Neural cell (in vitro differentiated cells): ENCODE data around the gene TPST1. TPM values are rescaled to one million over a fixed set of nuclear protein-coding genes. Genes with fewer than 3 reads are reported as not detected.

ENCODE experiments used
- H2AFZ ChIP-seq: fragments of 200-600, 300-800 bp; sonication (generic), shearing (Covaris generic); 2 replicates; pipeline ENCODE4 v1.6.0; 2014; ENCODE audit warnings: low read depth, mild to moderate bottlenecking, antibody characterized with exemption, low read length, moderate library complexity
- H3F3A ChIP-seq: fragments of 200-600 bp; shearing (Covaris generic); 2 replicates; pipeline ENCODE4 v1.6.1; 2016; ENCODE audit warnings: mild to moderate bottlenecking, moderate library complexity, mixed read lengths, antibody characterized with exemption, low read length; ENCODE audit not compliant: insufficient read depth, poor library complexity, severe bottlenecking
- H3K27ac ChIP-seq: fragments of 200-600, 300-800 bp; sonication (generic), shearing (Covaris generic); 2 replicates; pipeline ENCODE4 v1.5.1; 2014; ENCODE audit warnings: mild to moderate bottlenecking, low read length, moderate library complexity
- H3K27me3 ChIP-seq: fragments of 300-800, 200-600 bp; sonication (generic), shearing (Covaris generic); 2 replicates; pipeline ENCODE4 v1.6.0; 2014; ENCODE audit warnings: mild to moderate bottlenecking, low read depth, low read length, moderate library complexity; ENCODE audit not compliant: insufficient read depth
- H3K36me3 ChIP-seq: fragments of 300-800, 200-600 bp; sonication (generic), shearing (Covaris generic); 2 replicates; pipeline ENCODE4 v1.5.1; 2014; ENCODE audit warnings: mild to moderate bottlenecking, antibody characterized with exemption, low read length, moderate library complexity; ENCODE audit not compliant: insufficient read depth
- H3K4me2 ChIP-seq: fragments of 300-800, 200-600 bp; sonication (generic), shearing (Covaris generic); 2 replicates; pipeline ENCODE4 v1.6.0; 2014; ENCODE audit warnings: mild to moderate bottlenecking, low read length
- H3K4me3 ChIP-seq: fragments of 300-800, 200-600 bp; sonication (generic), shearing (Covaris generic); 2 replicates; pipeline ENCODE4 v1.5.1; 2014; ENCODE audit warnings: mild to moderate bottlenecking, low read length, moderate library complexity
- H3K79me2 ChIP-seq: fragments of 200-600 bp; shearing (Covaris generic); replicated peaks from 2 replicates; pipeline ENCODE4 v1.6.0; 2014; ENCODE audit warnings: mild to moderate bottlenecking, low read length, moderate library complexity; ENCODE audit not compliant: insufficient read depth
- H3K9ac ChIP-seq: fragments of 300-800, 200-600 bp; sonication (generic), shearing (Covaris generic); 2 replicates; pipeline ENCODE4 v1.6.1; 2016; ENCODE audit warnings: mild to moderate bottlenecking, low read length, mixed read lengths
- H3K9me2 ChIP-seq: fragments of 200-600 bp; shearing (Covaris generic); 2 replicates; pipeline ENCODE4 v1.6.1; 2016; ENCODE audit warnings: mild to moderate bottlenecking, low read length, mixed read lengths; ENCODE audit not compliant: insufficient read depth
- H3K9me3 ChIP-seq: fragments of 200-600, 300-800 bp; sonication (generic), shearing (Covaris generic); 2 replicates; pipeline ENCODE4 v1.6.1; 2016; ENCODE audit warnings: mild to moderate bottlenecking, mixed run types, low read length, moderate library complexity, mixed read lengths
- H4K20me1 ChIP-seq: fragments of 200-600 bp; shearing (Covaris generic); 2 replicates; pipeline ENCODE4 v1.6.1; 2016; ENCODE audit warnings: mild to moderate bottlenecking, mixed run types; ENCODE audit not compliant: insufficient read depth
- CTCF ChIP-seq: fragments of 450-650 bp; IDR thresholded peaks from 2 replicates; pipeline ENCODE4 v1.5.1; 2014; ENCODE audit warnings: antibody characterized with exemption, mild to moderate bottlenecking, moderate library complexity; ENCODE audit not compliant: poor library complexity, severe bottlenecking
- EP300 ChIP-seq: fragments of 450-650 bp; conservative IDR thresholded peaks from 2 replicates; pipeline ENCODE4 v1.6.1; 2014; ENCODE audit warnings: antibody characterized with exemption, mild to moderate bottlenecking, moderate library complexity; ENCODE audit not compliant: poor library complexity, severe bottlenecking
- EZH2 ChIP-seq: fragments of 200-600, 300-800 bp; shearing (Covaris generic), sonication (generic); IDR thresholded peaks from 2 replicates; pipeline ENCODE4 v1.6.1; 2014; ENCODE audit warnings: antibody characterized with exemption, low read length, borderline replicate concordance, mild to moderate bottlenecking; ENCODE audit not compliant: insufficient read depth, poor library complexity, severe bottlenecking
- MXI1 ChIP-seq: fragments of 450-650 bp; conservative IDR thresholded peaks from 2 replicates; pipeline ENCODE4 v1.6.1; 2014; ENCODE audit warnings: antibody characterized with exemption, mild to moderate bottlenecking; ENCODE audit not compliant: poor library complexity, severe bottlenecking
- POLR2AphosphoS5 ChIP-seq: IDR thresholded peaks from 2 replicates; pipeline ENCODE4 v1.6.1; 2012
- RAD21 ChIP-seq: fragments of 450-650 bp; conservative IDR thresholded peaks from 2 replicates; pipeline ENCODE4 v1.6.1; 2014; ENCODE audit warnings: antibody characterized with exemption, mild to moderate bottlenecking, moderate library complexity
- REST ChIP-seq: IDR thresholded peaks from 2 replicates; pipeline ENCODE4 v1.6.1; 2012; ENCODE audit warnings: borderline replicate concordance
- SMC3 ChIP-seq: fragments of 450-650 bp; conservative IDR thresholded peaks from 2 replicates; pipeline ENCODE4 v1.6.1; 2014; ENCODE audit warnings: antibody characterized with exemption, mild to moderate bottlenecking, moderate library complexity; ENCODE audit not compliant: poor library complexity
- TAF1 ChIP-seq: IDR thresholded peaks from 2 replicates; pipeline ENCODE4 v1.6.1; 2012; ENCODE audit warnings: low read depth
- polyA plus RNA-seq: library from polyadenylated mRNA; depleted of rRNA; stranded (reverse); fragments of >200 nt; gene quantifications from 2 replicates; pipeline ENCODE4 v1.2.3, GENCODE V29; 2014

Gene TPST1
- polyA plus RNA-seq, 1 donor from 2014 or later: 58.5 TPM

DNA sequence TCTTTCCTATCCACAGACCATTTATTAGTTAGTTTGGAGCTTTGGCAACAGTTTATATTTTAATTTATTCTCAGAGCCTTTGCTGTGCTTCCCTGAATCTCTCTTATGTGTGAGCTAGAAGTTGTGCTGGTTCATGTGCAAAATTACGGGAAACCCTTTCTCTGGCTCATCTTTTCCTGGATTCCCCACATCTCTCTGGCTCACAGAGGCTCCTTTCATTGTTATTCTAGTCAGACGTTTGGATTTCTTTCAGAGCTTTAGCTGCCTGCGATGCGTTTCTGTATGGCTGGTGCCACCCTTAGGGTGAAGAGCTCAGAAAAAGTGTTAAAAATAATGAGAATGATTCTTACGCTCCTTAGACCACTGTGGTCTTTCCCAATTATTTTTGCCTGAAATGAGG is 53.3 kb downstream of the TPST1 start:
- no peaks in the 10 kb centered on the region for H3K27me3 ChIP-seq
- no peaks in the 10 kb centered on the region for H4K20me1 ChIP-seq
- no peaks in the 10 kb centered on the region for H3K9me3 ChIP-seq
- no peak overlapping the region for H3K9ac ChIP-seq
- no peak overlapping the region for H3K4me2 ChIP-seq
- H3K9me2 ChIP-seq: no peaks in the 10 kb centered on the region
- no peak overlapping the region for H3K27ac ChIP-seq
- no peaks in the 10 kb centered on the region for H3F3A ChIP-seq
- no peak overlapping the region for H3K4me3 ChIP-seq
- no peaks in the 10 kb centered on the region for H3K36me3 ChIP-seq
- TF ChIP-seq SMC3: no peak
- TF ChIP-seq EP300: no peak
- TF ChIP-seq REST: no peak
- TF ChIP-seq CTCF: no peak
- no peak for TF ChIP-seq EZH2
- peaks cover 5% of the 10 kb centered on the region for H3K79me2 ChIP-seq
- H2AFZ ChIP-seq: no peak overlapping the region

GRCh38 chr7:66261941-66262340 is 56.8 kb downstream of the TPST1 start:
- Histone ChIP-seq H2AFZ (no peak overlapping the region), H3K4me2 (no peak overlapping the region), H4K20me1 (no peaks in the 10 kb centered on the region), H3K36me3 (no peaks in the 10 kb centered on the region), H3K4me3 (no peak overlapping the region), H3K9me2 (no peaks in the 10 kb centered on the region), H3K27ac (no peak overlapping the region), H3K9me3 (peaks cover 4% of the 10 kb centered on the region), H3F3A (no peaks in the 10 kb centered on the region), H3K79me2 (peaks cover 5% of the 10 kb centered on the region), H3K27me3 (no peaks in the 10 kb centered on the region), H3K9ac (no peak overlapping the region)
- TF ChIP-seq EZH2 (no peak), CTCF (no peak), TAF1 (no peak), EP300 (no peak), POLR2AphosphoS5 (no peak), RAD21 (no peak), REST (no peak), MXI1 (no peak), SMC3 (no peak)
